ENCODE data around the gene RAD52.

GRCh38 chr12:992647-993046 lies 43.2 kb upstream of the RAD52 start:
- TF ChIP-seq, protein P1, sequence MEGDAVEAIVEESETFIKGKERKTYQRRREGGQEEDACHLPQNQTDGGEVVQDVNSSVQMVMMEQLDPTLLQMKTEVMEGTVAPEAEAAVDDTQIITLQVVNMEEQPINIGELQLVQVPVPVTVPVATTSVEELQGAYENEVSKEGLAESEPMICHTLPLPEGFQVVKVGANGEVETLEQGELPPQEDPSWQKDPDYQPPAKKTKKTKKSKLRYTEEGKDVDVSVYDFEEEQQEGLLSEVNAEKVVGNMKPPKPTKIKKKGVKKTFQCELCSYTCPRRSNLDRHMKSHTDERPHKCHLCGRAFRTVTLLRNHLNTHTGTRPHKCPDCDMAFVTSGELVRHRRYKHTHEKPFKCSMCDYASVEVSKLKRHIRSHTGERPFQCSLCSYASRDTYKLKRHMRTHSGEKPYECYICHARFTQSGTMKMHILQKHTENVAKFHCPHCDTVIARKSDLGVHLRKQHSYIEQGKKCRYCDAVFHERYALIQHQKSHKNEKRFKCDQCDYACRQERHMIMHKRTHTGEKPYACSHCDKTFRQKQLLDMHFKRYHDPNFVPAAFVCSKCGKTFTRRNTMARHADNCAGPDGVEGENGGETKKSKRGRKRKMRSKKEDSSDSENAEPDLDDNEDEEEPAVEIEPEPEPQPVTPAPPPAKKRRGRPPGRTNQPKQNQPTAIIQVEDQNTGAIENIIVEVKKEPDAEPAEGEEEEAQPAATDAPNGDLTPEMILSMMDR (IDR thresholded peaks at IDR 0.05): no peak
- no peak for TF ChIP-seq POLR2A (IDR thresholded peaks at IDR 0.05)
